Head of caudate nucleus (tissue), 42 donors: Measurements from ENCODE around the gene STX1A.
"Not testable (repeated sequence)": the region's sequence is repeated elsewhere in the genome, so short reads cannot be mapped to it uniquely, and the experiment has no call there.

Experiments
- DNase-seq, 42 donors: peaks; one replicate each; pipeline versions ENCODE4 v3.0.0 to v3.0.0-alpha.2; 2020 to 2021; ENCODE audit warnings: mixed read lengths in 7 of 42
- intact Hi-C: fragments of 100-400 bp; cut with DNase I; formaldehyde crosslinking; loops from one replicate; pipeline ENCODE4 v1.15.0; 2022

STX1A gene

DNA sequence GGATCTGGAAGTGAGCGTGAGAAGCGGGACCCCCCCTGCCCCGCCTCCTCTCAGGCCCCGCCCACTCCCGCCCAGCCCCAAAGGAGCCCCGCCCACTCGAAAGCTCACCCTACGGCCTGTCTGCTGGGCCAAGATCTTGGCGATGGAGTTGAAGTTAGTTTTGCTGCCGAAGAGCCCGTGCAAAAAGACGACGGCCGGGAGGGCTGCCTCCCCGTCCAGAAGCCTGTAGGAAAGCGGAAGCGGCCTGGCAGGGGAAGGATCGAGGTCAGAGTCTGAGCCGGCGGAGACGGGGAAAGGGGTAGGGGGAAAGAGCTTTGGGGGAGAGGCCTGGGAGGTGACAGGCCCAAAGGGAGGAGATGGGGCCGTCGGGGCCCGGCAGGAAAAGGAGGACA lies 18.7 kb upstream of the STX1A start:
- peak in 39 of 42 donors; percentile 19 to 80 (median 51) for DNase-seq
- intact Hi-C loops: loop anchor here (5.0 kb wide), 1 partner anchor 104 kb away; the partner anchor contains the start of gene METTL27

DNA sequence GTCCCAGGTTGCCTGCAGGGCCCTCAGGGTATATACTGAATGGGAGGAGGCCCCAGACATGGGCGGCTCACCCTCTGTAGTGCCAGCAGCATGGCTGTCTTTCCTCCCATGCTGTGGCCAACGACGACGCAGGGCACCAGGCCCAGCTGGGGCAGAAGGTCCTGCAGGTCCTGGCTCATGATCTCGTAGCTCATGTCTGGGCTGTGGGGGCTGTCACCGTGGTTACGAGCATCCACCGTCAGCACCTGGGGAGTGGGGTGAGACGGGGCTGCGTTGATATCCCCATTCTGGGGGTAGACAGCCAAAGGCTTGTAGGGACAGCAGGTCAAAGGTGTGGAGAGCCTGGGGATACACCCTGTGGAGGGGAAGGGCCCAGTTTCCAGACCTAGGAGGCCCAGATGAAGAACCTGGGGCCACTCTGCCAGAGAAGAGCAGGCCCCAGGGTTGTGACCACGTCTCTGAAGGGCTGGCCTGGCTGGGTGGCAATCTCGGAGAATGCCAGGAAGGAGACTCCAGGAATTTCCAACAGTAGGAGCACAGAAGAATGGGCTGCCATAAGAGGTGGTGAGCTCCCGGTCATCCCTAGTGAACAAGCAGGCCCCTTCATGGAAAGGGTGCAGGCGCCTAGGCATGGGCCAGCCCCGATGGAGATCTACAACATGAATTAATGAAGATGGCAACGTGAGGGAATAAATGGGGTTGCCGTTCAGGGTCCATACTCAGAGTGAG lies 18.2 kb upstream of the STX1A start:
- intact Hi-C loops: loop anchor here (5.0 kb wide), 1 partner anchor 105 kb away; the partner anchor contains the start of gene METTL27
- DNase-seq: no peak

DNA sequence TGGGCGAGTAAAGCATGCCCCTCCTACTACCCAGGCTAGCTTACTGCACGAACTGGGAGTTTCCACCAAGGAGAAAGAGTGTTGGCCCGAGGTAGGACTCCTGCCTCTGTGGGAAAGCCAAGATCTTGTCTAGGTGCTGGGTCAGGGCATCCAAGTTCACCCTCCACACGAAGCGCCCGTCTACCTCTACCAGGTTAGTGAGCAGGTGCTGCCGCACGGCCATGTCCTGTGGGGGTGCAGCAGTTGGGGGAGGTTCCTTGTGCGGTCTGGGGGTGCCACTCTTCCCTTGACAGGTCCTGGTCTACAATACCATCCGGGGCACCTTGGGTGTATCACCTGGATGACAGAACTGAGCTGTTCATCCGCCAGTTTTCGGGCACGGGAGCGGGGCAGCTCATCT lies 17.4 kb upstream of the STX1A start:
- no peak for DNase-seq
- intact Hi-C loops: loop anchor here (5.0 kb wide), 1 partner anchor 105 kb away; the partner anchor contains the start of gene METTL27

DNA sequence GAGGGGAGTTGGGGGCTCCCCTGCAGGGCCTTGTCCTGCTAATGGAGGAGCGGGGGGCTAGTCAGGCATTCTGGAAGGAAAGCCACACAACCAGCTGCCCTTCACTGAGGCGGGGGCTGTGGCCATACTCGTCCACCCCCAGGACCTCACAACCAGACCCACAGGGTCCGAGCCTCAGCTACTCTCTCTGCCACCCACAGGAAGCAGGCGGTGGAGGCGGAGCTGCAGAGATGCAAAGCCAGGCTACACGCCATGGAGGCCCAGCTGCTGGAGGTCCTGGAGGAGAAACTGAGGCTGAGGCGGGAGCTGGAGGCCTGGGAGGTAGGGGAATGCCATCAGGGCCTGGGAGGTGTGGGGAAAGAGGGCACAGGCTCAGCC lies 16.0 kb upstream of the STX1A start:
- intact Hi-C loops: loop anchor here (5.0 kb wide), 1 partner anchor 107 kb away; the partner anchor contains the start of gene METTL27
- DNase-seq: no peak

DNA sequence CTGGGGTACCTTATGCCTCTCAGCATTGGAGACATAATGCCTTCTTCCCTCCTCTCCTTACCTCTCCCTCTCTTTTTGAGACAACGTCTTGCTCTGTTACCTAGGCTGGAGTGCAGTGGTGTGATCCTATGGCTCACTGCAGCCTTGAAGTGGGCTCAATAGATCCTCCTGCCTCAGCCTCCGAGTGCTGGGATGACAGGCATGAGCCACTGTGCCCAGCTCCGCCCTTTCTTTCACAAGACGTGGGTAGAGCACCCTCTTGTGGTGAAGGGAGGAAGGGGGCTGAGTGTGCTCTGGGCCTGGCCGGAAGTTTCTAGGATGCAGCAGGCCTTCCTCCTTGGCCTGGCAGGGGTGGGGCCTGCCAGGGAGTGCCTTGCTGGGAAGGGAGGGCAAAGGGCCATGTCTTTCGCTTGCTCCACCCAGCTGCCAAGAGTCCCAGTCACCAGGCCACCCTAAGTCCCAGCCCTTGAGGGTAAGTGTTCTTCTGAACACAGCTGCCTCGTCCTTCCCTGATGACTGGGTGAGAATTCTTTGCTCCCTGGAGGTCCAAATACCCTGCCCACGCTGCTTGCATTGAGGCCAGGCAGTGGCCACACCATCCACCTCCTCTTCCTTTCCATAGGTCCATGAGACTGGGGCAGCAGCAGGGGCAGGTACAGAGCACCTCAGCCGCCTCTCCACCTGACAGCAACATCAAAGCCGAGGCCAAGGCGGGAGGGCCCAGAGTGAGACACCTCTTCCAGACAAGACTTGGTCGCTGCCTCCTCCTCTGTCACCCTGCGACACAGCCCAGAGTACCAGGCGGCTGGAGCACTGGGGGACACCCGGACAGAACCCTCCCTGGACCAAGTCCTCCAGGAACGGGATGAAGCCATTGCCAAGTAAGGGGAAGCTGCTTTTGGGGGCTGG lies 15.4 kb upstream of the STX1A start:
- DNase-seq: peak in 35 of 42 donors; percentile 13 to 78 (median 50)
- intact Hi-C loops: loop anchor here (5.0 kb wide), 1 partner anchor 107 kb away; the partner anchor contains the start of gene METTL27

DNA sequence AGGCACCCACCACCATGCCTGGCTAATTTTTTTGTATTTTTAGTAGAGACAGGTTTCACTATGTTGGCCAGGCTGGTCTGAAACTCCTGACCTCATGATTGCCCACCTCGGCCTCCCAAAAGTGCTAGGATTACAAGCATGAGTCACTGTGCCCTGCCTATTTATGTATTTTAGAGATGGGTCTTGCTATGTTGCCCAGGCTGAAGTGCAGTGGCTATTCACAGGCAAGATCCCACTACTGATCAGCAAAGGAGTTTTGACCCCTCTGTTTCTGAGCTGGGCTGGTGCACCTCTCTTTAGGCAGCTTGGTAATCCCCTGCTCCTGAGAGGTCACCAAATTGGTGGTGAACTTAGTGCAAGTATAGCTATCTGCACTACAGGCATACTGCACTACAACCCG lies 12.9 kb upstream of the STX1A start:
- intact Hi-C loops: no loop called here

DNA sequence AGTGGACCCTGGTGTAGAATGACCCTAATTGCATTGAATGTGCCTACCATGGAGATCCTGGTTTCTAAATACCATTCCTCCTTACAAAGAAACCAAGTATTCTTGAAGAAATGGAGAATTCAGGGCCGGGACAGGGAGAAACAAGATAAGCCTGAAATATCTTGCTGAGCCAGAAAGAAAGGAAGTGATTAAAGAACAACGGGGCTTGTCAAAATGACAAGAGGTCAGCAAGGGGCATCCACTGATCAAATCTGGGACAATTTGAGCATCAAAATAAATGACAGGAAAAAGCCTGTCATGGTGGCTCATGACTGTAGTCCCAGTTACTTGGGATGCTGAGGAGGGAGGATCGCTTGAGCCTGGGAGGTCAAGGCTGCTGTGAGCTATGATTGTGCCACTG lies 11.0 kb upstream of the STX1A start:
- no peak for DNase-seq
- intact Hi-C loops: no loop called here

More for the DNA sequence above, 12.9 kb upstream of the STX1A start:
- DNase-seq: no peak

DNA sequence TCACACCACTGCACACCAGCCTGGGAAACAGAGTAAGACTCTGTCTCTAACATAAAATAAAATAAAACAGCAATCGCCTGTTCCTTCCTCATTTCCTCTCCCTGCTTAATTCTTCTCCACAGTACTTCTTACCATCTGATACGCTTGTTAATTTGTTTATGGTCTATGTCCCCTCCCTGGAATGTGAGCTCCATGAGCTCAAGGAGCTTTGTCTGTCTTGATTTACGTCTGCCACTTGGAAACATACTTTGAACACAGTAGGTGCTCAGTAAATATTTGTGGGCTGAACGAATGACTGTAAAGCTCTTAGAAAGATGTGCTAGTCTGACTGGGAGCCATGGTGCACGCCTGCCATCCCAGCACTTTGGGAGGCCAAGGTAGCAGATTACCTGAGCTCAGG lies 9.1 kb upstream of the STX1A start:
- intact Hi-C loops: no loop called here
- no peak for DNase-seq

DNA sequence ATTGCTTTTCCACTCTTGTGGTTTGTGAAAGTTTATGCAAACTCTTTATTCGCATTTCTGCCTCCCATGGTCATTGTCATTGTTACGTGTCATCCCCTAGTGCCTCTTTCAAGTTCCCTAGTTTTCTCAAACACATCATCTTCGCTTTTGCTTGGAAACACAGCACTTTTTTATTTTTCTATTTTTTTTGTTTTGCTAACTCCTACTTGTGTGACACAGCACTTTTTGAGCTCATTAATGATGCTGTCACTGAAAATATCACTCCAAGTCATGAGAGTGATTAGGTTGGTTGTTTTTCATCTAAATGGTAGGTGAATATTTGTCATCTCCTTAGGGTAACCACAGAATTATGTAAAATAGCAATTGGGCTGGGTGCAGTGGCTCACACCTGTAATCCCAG lies 8.5 kb upstream of the STX1A start:
- DNase-seq: no peak
- intact Hi-C loops: no loop called here

DNA sequence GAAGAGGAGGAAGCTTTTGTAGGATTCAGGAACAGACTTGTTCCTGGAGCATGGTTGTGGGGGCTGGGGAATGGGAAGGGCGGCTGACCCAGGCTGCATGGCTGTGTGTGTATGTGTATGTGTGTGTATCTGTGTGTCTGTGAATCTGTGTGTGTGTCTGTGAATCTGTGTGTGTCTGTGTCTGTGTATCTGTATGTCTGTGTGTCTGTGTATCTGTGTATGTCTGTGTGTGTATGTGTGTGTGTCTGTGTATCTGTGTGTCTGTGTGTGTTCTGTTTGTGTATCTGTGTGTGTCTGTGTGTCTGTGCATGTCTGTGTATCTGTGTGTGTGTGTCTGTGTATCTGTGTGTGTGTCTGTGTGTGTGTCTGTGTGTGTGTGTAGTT lies 6.6 kb upstream of the STX1A start:
- intact Hi-C loops: no loop called here
- no peak for DNase-seq

DNA sequence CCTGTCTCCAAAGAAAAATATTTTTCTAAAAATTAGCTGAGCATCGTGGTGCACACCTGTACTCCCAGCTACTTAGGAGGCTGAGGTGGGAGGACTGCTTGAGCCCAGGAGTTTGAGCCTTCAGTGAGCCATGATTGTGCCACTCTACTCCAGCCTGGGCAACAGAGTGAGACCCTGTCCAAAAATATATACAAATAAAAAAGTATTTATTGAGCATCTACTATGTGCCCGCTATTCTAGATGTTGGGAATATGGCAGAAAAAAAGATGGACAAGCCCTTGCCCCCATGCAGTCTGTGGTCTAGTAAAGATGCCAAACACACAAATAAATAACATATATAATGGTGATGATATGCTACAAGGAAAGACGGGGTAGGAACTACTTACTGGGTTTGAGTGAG lies 4.3 kb upstream of the STX1A start:
- DNase-seq: no peak
- intact Hi-C loops: no loop called here

DNA sequence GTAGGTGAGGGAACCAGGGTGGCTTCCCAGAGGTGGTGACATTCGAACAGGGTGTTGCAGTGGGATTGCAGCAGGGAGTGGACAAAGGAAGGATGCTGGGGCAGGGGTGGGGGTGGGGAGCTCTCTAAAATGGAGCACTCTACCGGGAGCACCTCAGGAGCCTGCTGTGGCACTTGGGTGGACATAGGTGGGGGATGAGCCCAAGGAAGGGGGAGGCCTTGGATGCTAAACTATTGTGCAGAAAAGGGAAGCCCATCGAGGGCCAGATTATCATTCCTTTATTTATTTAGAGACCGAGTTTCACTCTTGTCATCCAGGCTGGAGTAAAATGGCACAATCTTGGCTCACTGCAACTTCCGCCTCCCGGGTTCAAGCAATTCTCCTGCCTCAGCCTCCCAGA lies 3.3 kb upstream of the STX1A start:
- intact Hi-C loops: no loop called here

DNA sequence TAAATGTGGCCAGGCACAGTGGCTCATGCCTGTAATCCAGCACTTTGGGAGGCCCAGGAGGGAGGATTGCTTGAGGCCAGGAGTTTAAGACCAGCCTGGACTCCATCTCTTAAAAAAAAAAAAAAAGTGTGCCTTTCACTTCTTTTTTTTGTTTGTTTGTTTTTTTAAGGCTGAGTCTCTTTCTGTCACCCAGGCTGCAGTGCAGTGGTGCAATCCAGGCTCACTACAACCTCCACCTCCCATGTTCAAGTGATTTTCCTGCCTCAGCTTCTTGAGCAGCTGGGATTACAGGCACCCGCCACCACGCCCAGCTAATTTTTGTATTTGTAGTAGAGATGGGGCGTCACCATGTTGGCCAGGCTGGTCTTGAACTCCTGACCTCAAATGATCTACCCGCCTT lies 2.7 kb upstream of the STX1A start:
- intact Hi-C loops, DNase-seq: not testable (repeated sequence)

More for the DNA sequence above, 3.3 kb upstream of the STX1A start:
- no peak for DNase-seq

DNA sequence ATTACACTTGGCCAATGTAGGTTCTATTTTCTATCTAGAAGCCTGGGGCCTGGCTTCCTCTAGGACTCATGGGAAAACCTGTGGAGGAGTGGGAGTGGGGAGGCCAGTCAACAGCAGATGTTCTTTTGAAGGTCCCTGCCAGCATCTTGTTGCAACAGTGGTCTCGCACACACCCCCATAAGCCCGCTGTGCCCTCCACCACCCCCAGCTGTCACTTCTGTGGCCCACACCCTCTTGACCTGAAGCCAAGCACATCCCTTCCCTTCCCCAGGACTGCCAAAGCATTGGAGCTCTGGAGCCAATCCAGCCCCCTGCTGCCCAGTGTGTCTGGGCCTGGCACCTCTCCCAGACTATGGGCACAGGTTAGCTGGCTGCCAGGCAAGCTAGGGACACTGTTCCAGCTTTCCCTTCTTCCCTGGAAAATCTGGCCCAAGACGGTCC lies 1.9 kb upstream of the STX1A start:
- DNase-seq: peak in 35 of 42 donors; percentile 26 to 80 (median 59)

DNA sequence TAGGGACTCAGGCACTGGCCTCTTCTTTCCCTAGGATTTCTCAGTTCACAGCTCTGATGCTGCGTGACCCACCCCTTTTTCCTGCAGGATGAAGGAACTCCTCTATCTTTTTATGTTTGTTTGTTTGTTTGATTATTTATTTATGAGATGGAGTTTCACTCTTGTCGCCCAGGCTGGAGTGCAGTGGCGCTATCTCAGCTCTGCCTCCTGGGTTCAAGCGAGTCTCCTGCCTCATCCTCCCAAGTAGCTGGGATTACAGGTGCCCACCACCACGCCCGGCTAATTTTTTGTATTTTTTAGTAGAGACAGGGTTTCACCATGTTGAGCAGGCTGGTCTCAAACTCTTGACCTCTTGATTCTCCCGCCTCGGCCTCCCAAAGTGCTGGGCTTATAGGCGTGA lies 974 bp upstream of the STX1A start:
- DNase-seq, intact Hi-C loops: not testable (repeated sequence)

More for the DNA sequence above, 1.9 kb upstream of the STX1A start:
- intact Hi-C loops: no loop called here

DNA sequence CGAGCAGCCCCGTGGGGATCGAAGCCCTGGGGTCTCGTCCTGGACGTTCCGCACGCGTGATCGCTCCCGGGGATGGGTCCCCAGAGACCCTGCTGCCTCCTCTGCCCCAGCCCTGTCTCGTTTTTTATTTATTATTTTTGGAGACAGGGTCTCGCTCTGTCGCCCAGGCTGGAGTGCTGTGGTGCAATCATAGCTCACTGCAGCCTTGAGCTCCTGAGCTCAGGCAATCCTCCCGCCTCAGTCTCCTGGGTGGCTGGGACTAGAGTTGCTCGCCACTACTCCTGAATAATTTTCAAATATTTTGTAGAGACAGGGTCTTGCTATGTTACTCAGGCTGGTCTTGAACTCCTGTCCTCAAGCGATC lies 319 bp upstream of the STX1A start:
- no peak for DNase-seq
- intact Hi-C loops: loop anchor here (5.0 to 10.0 kb wide), 2 partner anchors 37 to 145 kb away; partner anchors contain the start of genes BUD23, DNAJC30 and TBL2

DNA sequence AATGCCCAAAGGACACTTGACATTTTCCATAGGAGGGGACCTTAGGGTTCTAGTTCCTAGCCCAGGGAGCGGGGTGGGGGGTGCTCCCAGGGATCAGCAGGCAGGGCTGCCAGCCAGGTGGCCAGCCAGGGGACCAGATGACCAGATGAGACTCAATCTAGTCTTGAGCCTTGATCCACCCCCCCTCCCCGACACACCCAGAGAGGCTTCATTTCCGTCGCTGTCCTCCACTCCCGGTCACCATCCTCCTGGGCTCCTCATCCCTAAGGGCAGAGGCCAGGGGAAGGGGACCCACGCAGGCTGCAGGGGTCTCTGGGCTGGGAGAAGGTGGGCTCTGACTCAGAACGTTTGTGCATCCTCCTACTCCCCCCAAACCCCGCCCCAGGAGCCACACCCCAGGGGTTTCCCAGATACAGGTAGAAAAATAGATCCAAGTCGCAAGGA lies 1.0 kb downstream of the STX1A start:
- DNase-seq: no peak
- intact Hi-C loops: loop anchor here (5.0 to 10.0 kb wide), 2 partner anchors 36 to 144 kb away; partner anchors contain the start of genes BUD23, DNAJC30 and TBL2

DNA sequence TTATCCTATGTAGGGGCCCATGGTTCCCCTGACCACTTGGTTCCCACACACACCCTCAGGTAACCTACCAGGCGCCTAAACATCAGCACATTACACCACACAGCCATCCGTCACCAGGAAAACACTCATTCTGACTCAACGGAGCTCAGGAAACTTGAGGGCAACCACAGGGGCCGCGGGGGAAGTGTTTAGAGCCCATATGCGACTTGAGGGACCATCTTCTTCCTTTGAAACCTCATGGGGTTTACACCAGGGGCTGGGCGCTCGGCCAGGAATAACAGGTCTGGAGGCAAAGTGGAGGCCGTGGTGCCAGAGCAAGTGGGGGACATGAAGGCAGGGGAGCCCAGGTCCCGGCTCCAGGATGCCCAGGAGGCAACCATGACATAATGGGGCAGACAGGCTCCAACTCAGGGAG lies 1.5 kb downstream of the STX1A start:
- intact Hi-C loops: loop anchor here (5.0 to 10.0 kb wide), 2 partner anchors 36 to 143 kb away; partner anchors contain the start of genes BUD23, DNAJC30 and TBL2
- peak in 1 of 42 donors; percentile 38 for DNase-seq

DNA sequence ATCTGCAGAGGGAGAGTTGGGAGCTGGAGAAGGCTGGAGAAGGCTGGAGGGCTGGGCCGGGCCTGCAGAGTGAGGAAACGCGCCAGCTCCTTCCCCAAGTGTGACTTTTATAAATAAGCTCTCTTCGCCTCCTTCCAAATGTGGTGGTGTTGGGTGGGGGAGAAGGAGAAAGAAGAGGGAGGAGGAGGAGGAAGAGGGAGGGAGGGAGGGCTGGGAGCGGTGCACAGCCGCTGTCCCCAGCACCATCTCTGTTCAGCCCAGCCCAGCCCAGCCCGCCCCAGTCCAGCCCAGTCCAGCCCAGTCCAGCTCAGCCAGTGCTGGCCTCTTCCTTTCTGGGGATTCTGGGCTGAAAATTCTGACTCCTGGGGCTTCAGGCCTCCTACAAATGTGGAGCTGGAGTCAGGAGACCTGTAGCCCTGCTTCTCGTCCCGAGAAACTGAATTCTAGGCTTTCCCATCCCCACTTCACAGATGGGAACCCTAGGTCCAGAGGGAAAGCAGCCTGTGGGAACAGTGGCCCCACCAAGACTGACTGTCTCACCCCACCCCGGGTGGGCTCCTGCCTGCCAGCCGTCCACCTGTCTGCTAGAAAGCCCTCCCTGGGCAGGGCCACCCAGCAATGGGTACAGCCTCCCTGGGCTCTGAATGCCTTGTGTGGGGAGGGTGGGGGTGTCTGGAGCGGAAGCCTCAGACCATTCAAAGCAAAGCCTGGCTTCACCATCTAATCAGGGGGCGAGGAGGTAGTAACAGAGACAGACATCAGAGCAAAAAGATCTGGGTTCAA lies 2.3 kb downstream of the STX1A start:
- intact Hi-C loops: loop anchor here (5.0 to 10.0 kb wide), 2 partner anchors 35 to 142 kb away; partner anchors contain the start of genes BUD23, DNAJC30 and TBL2
- DNase-seq: no peak
